Osteocyte (in vitro differentiated cells): Measurements from ENCODE around the gene KRTAP2-3. TPM values are rescaled to one million over a fixed set of nuclear protein-coding genes. Genes with fewer than 3 reads are reported as not detected.
"Not testable (repeated sequence)": the region's sequence is repeated elsewhere in the genome, so short reads cannot be mapped to it uniquely, and the experiment has no call there.

ENCODE experiments used
- DNase-seq: peaks from one replicate; pipeline ENCODE4 v3.0.0; 2021; ENCODE audit warnings: mixed read lengths; ENCODE audit not compliant: unreplicated experiment; ENCODE audit errors: extremely low spot score
- H3K27ac Mint-ChIP-seq: one replicate; pipeline ENCODE4 v1.8.0; 2021; ENCODE audit warnings: mild to moderate bottlenecking, mixed read lengths; ENCODE audit not compliant: unreplicated experiment
- H3K27me3 Mint-ChIP-seq: one replicate; pipeline ENCODE4 v1.8.0; 2021; ENCODE audit warnings: mixed read lengths; ENCODE audit not compliant: unreplicated experiment
- H3K36me3 Mint-ChIP-seq: one replicate; pipeline ENCODE4 v1.8.0; 2021; ENCODE audit warnings: mixed read lengths; ENCODE audit not compliant: unreplicated experiment
- H3K4me1 Mint-ChIP-seq: one replicate; pipeline ENCODE4 v1.8.0; 2021; ENCODE audit warnings: mixed read lengths; ENCODE audit not compliant: unreplicated experiment
- H3K4me3 Mint-ChIP-seq: one replicate; pipeline ENCODE4 v1.8.0; 2021; ENCODE audit warnings: mild to moderate bottlenecking, moderate library complexity, mixed read lengths; ENCODE audit not compliant: unreplicated experiment
- H3K9me3 Mint-ChIP-seq: one replicate; pipeline ENCODE4 v1.8.0; 2021; ENCODE audit warnings: mixed read lengths; ENCODE audit not compliant: unreplicated experiment
- long read RNA-seq: library from polyadenylated mRNA; unstranded; transcript quantifications from one replicate; pipeline ENCODE4 v2.0.0, GENCODE V29; 2021
- total RNA-seq: library from RNA; stranded (reverse); gene quantifications from 2 replicates; pipeline ENCODE4 v1.2.1, GENCODE V29; 2021
- TF ChIP-seq, protein P1 (sequence below): fragments of 200-600 bp; sonication (generic); IDR thresholded peaks from 2 replicates; pipeline ENCODE4 v1.5.0; 2021; ENCODE audit warnings: antibody characterized with exemption, mild to moderate bottlenecking, moderate library complexity

The KRTAP2-3 gene
- total RNA-seq, result not detected in 2 replicates
- long read RNA-seq, result 0 reads

GRCh38 chr17:41060052-41060604 is at the start of gene KRTAP2-3:
TSS of gene KRTAP2-3 (minus strand) at chr17:41060114. CDS start at chr17:41060050, 64 bp downstream.
- H3K4me3 Mint-ChIP-seq, result peak within 1 kb of the TSS; percentile 28
- peaks cover 6% of the 10 kb centered on the region for H3K9me3 Mint-ChIP-seq
- peak within 1 kb of the TSS; percentile 90 for H3K27ac Mint-ChIP-seq
- TF ChIP-seq, protein P1, sequence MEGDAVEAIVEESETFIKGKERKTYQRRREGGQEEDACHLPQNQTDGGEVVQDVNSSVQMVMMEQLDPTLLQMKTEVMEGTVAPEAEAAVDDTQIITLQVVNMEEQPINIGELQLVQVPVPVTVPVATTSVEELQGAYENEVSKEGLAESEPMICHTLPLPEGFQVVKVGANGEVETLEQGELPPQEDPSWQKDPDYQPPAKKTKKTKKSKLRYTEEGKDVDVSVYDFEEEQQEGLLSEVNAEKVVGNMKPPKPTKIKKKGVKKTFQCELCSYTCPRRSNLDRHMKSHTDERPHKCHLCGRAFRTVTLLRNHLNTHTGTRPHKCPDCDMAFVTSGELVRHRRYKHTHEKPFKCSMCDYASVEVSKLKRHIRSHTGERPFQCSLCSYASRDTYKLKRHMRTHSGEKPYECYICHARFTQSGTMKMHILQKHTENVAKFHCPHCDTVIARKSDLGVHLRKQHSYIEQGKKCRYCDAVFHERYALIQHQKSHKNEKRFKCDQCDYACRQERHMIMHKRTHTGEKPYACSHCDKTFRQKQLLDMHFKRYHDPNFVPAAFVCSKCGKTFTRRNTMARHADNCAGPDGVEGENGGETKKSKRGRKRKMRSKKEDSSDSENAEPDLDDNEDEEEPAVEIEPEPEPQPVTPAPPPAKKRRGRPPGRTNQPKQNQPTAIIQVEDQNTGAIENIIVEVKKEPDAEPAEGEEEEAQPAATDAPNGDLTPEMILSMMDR, result no peak
- no peaks in the 10 kb centered on the region for H3K36me3 Mint-ChIP-seq
- peaks cover 49% of the 10 kb centered on the region for H3K4me1 Mint-ChIP-seq
- no peak for DNase-seq
- H3K27me3 Mint-ChIP-seq, result no peaks in the 10 kb centered on the region

DNA sequence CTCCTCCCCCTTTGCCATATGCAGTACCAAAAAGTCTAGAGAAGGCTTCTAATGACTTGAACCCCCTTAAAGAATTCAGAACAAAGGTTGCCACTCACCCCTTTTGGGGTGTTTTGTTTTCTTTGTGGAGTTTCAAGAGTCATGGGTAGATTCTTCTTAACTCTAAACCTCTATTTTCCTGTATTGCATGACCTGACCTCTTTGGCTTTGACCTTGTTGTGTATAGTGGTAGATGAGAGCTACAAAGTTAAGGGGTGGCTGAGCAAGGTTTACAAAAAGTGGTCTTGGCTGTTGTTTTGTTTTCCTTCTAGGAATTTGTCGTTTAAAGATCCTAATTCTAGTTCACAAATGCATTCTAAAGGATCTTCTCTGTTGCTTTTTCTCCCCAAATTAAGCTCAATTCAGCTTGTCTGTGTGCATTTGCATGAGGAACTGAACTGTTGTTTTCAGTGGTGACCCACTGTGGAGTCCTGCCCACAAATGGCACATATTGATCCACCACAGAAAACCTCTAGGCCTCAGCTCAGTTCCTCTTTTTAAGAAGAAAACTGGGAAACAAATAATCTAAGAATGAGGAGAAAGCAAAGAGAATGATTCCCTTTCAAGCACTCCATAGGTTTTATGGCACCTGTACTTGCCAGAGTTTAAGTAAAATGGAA is 48.9 kb upstream of the KRTAP2-3 start:
- not testable (repeated sequence) for H3K27me3 Mint-ChIP-seq, H3K36me3 Mint-ChIP-seq, DNase-seq, H3K4me3 Mint-ChIP-seq, H3K27ac Mint-ChIP-seq
- peaks cover 11% of the 10 kb centered on the region for H3K9me3 Mint-ChIP-seq
- peaks cover 20% of the 10 kb centered on the region for H3K4me1 Mint-ChIP-seq

- DNase-seq, result no peak
- Mint-ChIP-seq H3K9me3 (peaks cover 8% of the 10 kb centered on the region), H3K4me3 (no peak overlapping the region), H3K36me3 (peaks cover 6% of the 10 kb centered on the region), H3K4me1 (peaks cover 29% of the 10 kb centered on the region), H3K27me3 (no peaks in the 10 kb centered on the region), H3K27ac (no peak overlapping the region)
- TF ChIP-seq, protein P1, result no peak
Measured at GRCh38 chr17:41107941-41108450, 48.1 kb upstream of the KRTAP2-3 start.

DNA sequence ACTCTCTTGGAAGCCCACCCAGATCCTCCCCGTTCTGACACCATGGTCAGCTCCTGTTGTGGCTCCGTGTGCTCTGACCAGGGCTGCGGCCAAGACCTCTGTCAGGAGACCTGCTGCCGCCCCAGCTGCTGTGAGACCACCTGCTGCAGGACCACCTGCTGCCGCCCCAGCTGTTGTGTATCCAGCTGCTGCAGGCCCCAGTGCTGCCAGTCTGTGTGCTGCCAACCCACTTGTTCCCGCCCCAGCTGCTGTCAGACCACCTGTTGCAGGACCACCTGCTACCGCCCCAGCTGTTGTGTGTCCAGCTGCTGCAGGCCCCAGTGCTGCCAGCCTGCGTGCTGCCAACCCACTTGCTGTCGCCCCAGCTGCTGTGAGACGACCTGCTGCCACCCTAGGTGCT is 45.4 kb upstream of the KRTAP2-3 start, which contains the start of gene KRTAP4-9:
KRTAP4-9 (plus strand) TSS at position 43 of the 400 bp plus-strand sequence; CDS start at position 43, 0 bp downstream.
- H3K4me1 Mint-ChIP-seq, result peaks cover 30% of the 10 kb centered on the region
- not testable (repeated sequence) for DNase-seq, H3K27me3 Mint-ChIP-seq, H3K9me3 Mint-ChIP-seq, H3K4me3 Mint-ChIP-seq, H3K36me3 Mint-ChIP-seq
- H3K27ac Mint-ChIP-seq, result peak within 1 kb of the TSS; percentile 27

GRCh38 chr17:41104386-41105038 is 44.6 kb upstream of the KRTAP2-3 start:
- H3K27ac Mint-ChIP-seq, result peak overlapping the region; percentile 27
- not testable (repeated sequence) for H3K9me3 Mint-ChIP-seq, DNase-seq

GRCh38 chr17:41103896-41104295 is 44.0 kb upstream of the KRTAP2-3 start:
- peaks cover 40% of the 10 kb centered on the region for H3K4me1 Mint-ChIP-seq
- H3K27ac Mint-ChIP-seq, result no peak overlapping the region
- H3K9me3 Mint-ChIP-seq, result no peaks in the 10 kb centered on the region
- TF ChIP-seq, protein P1, result no peak
- DNase-seq, result no peak
- H3K27me3 Mint-ChIP-seq, result no peaks in the 10 kb centered on the region
- no peaks in the 10 kb centered on the region for H3K36me3 Mint-ChIP-seq
- H3K4me3 Mint-ChIP-seq, result no peak overlapping the region

More at GRCh38 chr17:41104386-41105038, 44.6 kb upstream of the KRTAP2-3 start:
- not testable (repeated sequence) for H3K4me3 Mint-ChIP-seq, H3K36me3 Mint-ChIP-seq, H3K27me3 Mint-ChIP-seq
- peaks cover 38% of the 10 kb centered on the region for H3K4me1 Mint-ChIP-seq
